MG63 (cell line): ENCODE data around the gene RNF7. TPM values are rescaled to one million over a fixed set of nuclear protein-coding genes. Genes with fewer than 3 reads are reported as not detected.
"Not testable (repeated sequence)": the region's sequence is repeated elsewhere in the genome, so short reads cannot be mapped to it uniquely, and the experiment has no call there.

Source experiments
- DNase-seq: peaks from one replicate; pipeline ENCODE4 v3.0.0-alpha.2; 2020
- H3K27me3 ChIP-seq: fragments of 250-450 bp; sonication (Bioruptor Pico); 2 replicates; pipeline ENCODE4 v1.5.1; 2020; ENCODE audit warnings: mild to moderate bottlenecking, moderate library complexity
- H3K36me3 ChIP-seq: fragments of 250-450 bp; sonication (Bioruptor Pico); 2 replicates; pipeline ENCODE4 v1.5.1; 2020; ENCODE audit warnings: mild to moderate bottlenecking, moderate library complexity
- H3K4me3 ChIP-seq: fragments of 250-450 bp; sonication (Bioruptor Pico); 2 replicates; pipeline ENCODE4 v1.5.1; 2020; ENCODE audit warnings: mild to moderate bottlenecking, moderate library complexity
- H3K9me3 ChIP-seq: fragments of 250-450 bp; sonication (Bioruptor Pico); 2 replicates; pipeline ENCODE4 v1.5.1; 2020; ENCODE audit warnings: mild to moderate bottlenecking, moderate library complexity
- total RNA-seq: library from RNA; depleted of rRNA; stranded (reverse); fragments of >200 nt; shearing (Covaris generic); gene quantifications from 2 replicates; pipeline ENCODE4 v1.2.3, GENCODE V29; 2014; ENCODE audit warnings: low replicate concordance; rRNA removed

The RNF7 gene
- total RNA-seq, result 92.2 and 127 TPM in 2 replicates

DNA sequence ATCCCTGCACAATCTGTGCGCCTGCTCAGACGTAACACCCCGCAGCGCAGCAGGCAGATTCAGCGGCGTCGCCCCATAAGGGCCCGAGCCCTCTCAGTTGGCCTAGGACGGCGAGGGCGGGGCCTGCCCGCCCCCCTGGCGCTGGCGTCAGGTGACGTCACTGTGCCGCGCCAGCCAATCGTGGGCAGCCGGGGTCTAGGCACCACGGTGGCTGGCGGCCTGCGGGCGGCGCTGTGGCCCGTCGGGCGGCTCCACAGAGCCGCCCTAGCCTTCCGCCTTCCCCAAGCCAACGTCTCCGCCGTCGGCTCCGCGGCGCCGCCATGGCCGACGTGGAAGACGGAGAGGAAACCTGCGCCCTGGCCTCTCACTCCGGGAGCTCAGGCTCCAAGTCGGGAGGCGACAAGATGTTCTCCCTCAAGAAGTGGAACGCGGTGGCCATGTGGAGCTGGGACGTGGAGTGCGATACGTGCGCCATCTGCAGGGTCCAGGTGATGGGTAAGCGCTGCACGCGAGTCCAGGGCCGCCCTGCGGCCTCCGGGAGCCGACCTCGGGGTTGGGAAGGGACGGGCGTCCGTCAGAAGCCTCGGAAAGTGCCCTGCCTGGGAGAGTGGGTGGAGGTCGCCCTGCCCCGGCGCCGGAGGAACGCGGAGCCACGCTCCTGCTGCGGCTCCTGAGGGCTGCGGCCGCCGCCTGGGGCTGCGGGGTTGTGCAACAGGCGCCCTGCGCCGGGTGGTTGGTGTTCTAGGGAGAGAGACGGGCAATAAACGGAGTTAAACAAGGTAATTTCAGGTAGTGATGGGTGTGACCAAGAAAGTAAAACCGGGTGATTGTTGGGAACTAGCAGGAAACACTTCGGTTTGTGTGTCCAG lies at the start of gene RNF7:
Gene RNF7, plus strand, starts transcription at position 277 of the 869 bp plus-strand sequence. Its CDS starts 44 bp downstream, at position 321.
- H3K27me3 ChIP-seq, result no peaks in the 10 kb centered on the region
- H3K36me3 ChIP-seq, result peaks cover 15% of the 10 kb centered on the region
- peak; percentile 96 for DNase-seq
- H3K4me3 ChIP-seq, result peak within 1 kb of the TSS; percentile 90
- no peaks in the 10 kb centered on the region for H3K9me3 ChIP-seq

- no peak overlapping the region for H3K4me3 ChIP-seq
- no peaks in the 10 kb centered on the region for H3K36me3 ChIP-seq
- peaks cover 5% of the 10 kb centered on the region; the same call in 1 of the 2 replicates for H3K9me3 ChIP-seq
- no peak for DNase-seq
- H3K27me3 ChIP-seq, result no peaks in the 10 kb centered on the region
Observed at GRCh38 chr3:141690431-141691072, 47.5 kb upstream of the RNF7 start.

DNA sequence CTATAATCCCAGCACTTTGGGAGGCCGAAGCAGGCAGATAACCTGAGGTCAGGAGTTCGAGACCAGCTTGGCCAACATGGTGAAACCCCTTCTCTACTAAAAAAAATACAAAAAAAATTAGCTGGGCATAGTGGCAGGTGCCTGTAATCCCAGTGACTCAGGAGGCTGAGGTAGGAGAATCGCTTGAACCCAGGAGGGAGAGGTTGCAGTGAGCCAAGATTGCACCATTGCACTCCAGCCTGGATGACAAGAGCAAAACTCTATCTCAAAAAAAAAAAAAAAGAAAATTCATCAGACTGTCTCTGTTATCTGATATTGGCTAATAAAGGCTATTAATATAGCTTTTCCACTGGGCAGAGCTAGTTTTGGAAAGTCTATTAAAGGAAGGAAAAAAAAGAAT lies 46.6 kb upstream of the RNF7 start:
- not testable (repeated sequence) for H3K9me3 ChIP-seq, DNase-seq, H3K4me3 ChIP-seq, H3K27me3 ChIP-seq, H3K36me3 ChIP-seq

- not testable (repeated sequence) for DNase-seq
Observed at GRCh38 chr3:141692973-141693372, 45.1 kb upstream of the RNF7 start.

DNA sequence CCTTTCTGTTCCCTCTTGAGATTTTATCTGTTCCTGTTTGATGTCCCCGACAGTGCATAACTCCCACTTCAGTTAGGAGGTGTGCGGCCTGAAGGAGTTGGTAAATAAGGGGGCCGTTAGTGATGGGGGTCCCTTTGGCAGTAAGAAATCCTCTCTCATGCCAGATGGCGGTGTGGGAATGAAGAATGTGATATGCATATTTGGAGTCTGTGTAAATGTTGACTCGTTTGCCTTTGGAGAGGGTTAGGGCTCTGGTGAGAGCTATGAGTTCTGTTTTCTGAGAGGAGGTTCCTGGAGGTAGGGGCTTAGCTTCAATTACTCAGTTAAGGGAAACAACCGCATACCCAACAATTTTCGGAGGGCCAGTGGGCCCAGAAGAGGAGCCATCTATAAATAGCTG lies 38.8 kb upstream of the RNF7 start:
- Histone ChIP-seq H3K27me3 (no peaks in the 10 kb centered on the region; the same call in 1 of the 2 replicates), H3K36me3 (no peaks in the 10 kb centered on the region), H3K4me3 (no peak overlapping the region), H3K9me3 (no peaks in the 10 kb centered on the region)
- DNase-seq, result no peak

More at GRCh38 chr3:141692973-141693372, 45.1 kb upstream of the RNF7 start:
- H3K36me3 ChIP-seq, H3K9me3 ChIP-seq, H3K4me3 ChIP-seq, H3K27me3 ChIP-seq: not testable (repeated sequence)

DNA sequence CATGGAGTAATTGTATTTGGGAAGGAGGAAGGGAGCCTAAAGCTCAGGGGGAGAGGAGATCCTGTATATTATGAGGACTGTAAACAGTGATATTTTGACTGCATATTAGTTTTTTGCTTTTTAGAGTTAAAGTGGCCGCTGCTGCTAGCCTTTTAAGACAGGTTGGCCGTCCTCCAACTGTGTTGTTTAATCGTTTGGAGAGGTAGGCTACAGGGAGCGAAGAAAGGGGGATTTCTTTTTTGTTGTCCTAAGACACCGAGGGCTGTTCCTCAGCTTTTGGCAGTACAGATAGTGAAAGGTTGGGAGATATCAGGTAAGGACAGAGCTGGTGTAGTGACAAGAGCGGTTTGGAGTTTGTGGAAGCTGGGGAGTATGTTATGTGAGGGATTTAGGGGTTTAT lies 38.2 kb upstream of the RNF7 start:
- Histone ChIP-seq H3K4me3 (no peak overlapping the region), H3K27me3 (no peaks in the 10 kb centered on the region; the same call in 1 of the 2 replicates), H3K36me3 (no peaks in the 10 kb centered on the region), H3K9me3 (no peaks in the 10 kb centered on the region)
- no peak for DNase-seq

DNA sequence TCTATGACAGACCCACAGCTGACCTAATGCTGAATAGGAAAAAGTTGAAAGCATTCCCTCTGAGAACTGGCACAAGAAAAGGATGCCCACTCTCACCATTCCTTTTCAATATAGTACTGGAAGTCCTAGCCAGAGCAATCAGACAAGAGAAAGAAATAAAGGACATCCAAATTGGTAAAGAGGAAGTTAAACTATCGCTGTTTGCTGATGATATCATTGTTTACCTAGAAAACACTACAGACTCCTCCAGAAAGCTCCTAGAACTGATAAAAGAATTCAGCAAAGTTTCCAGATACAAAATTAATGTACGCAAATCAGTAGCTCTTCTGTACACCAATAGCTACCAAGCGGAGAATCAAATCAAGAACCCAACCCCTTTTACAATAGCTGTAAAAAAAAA lies 34.7 kb upstream of the RNF7 start:
- not testable (repeated sequence) for DNase-seq, H3K27me3 ChIP-seq, H3K4me3 ChIP-seq, H3K9me3 ChIP-seq, H3K36me3 ChIP-seq

- no peak overlapping the region for H3K4me3 ChIP-seq
- H3K36me3 ChIP-seq, result no peaks in the 10 kb centered on the region
- H3K9me3 ChIP-seq, result peaks cover 2% of the 10 kb centered on the region; the same call in 1 of the 2 replicates
- H3K27me3 ChIP-seq, result no peaks in the 10 kb centered on the region
- no peak for DNase-seq
Observed at GRCh38 chr3:141707741-141708203, 30.3 kb upstream of the RNF7 start.

DNA sequence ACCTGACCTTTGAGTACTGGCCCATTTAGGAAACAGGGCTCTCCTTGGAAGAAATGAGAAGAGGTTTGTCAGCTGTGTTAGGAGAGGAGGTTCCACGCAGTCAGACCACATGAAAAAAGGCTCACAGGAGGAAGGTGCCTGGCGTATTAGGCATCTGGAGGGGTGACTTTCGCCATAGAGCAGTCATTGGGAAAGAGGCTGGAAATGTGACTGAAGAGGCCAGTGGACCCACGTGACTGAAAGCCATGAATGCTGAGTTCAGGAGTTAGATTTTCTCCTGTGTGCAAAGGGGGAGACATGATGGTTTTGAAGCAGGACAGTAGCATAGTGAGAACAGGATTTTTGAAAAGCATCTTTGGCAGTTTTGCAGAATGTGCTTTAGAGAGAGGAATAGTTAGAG lies 29.7 kb upstream of the RNF7 start:
- peaks cover 2% of the 10 kb centered on the region; the same call in 1 of the 2 replicates for H3K9me3 ChIP-seq
- no peaks in the 10 kb centered on the region for H3K27me3 ChIP-seq
- no peak overlapping the region for H3K4me3 ChIP-seq
- H3K36me3 ChIP-seq, result no peaks in the 10 kb centered on the region
- DNase-seq, result no peak

DNA sequence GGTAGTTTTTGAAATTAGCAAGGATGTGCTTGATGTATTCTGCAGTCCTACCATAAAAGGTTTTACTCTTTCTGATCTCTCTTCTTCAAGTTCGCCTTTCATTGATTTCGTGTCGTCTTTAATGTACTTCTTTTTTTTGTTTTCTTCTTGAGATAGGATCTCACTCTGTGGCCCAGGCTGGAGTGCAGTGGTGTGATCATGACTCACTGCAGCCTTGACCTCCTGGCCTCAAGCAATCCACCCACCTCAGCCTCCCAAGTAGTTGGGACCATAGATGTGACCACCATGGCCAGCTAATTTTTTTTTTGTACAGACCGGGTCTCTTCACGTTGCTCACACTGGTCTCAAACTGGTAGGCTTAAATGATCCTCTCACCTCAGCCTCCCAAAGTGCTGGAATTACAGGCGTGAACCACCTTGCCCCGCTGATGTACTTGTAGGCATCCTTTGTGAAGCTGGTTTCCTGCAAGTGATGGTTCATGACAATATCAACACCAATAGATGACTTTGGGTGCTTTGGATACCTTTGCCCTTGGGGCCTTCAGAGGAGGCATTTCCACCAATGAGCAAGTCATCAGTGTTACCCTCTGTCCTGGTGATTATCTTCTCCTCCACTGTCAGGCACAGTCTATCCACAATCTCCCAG lies 28.9 kb upstream of the RNF7 start:
- no peak for DNase-seq
- Histone ChIP-seq H3K9me3 (peaks cover 2% of the 10 kb centered on the region; the same call in 1 of the 2 replicates), H3K36me3 (no peaks in the 10 kb centered on the region), H3K27me3 (no peaks in the 10 kb centered on the region), H3K4me3 (no peak overlapping the region)

- Histone ChIP-seq H3K4me3 (no peak overlapping the region), H3K27me3 (no peaks in the 10 kb centered on the region), H3K36me3 (no peaks in the 10 kb centered on the region), H3K9me3 (peaks cover 3% of the 10 kb centered on the region)
- DNase-seq, result no peak
Observed at GRCh38 chr3:141710121-141710520, 28.0 kb upstream of the RNF7 start.

DNA sequence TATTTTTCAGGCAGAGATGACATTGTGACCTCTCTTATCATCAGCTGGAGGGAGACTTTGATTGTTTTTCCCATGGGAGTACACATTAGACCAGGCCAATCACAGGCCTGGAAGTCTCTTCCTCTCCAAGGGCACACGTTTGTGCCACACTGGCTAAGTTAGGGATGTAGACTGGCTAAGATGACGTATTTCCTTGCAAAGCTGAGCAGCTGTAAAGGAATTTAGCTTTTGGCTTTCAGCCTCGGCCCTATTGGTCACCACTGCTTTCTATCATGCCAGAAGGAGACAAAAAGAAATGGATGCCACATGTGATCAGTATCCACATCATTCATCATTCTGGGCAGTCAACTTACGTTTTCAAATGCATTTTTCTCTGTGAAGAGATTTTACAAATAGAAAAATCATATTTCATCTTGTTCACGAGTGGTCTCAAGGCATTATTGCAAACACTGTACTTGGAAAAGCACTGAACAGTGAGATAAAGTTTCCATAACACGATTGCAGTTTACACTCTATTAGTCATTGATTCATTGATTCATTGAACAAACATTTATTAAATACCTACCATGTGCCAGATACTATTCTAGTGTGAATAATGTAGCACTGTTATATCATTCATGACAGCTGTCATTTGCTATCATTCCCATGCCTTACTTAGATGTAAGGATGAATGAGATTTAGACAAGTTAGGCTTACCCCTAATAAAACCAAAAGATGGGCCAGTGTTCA lies 27.0 kb upstream of the RNF7 start:
- Histone ChIP-seq H3K4me3 (no peak overlapping the region), H3K27me3 (no peaks in the 10 kb centered on the region)
- peak; percentile 86 for DNase-seq

GRCh38 chr3:141714671-141715070 lies 23.4 kb upstream of the RNF7 start:
- no peak for DNase-seq
- no peak overlapping the region for H3K4me3 ChIP-seq
- peaks cover 17% of the 10 kb centered on the region for H3K9me3 ChIP-seq
- no peaks in the 10 kb centered on the region for H3K27me3 ChIP-seq
- no peaks in the 10 kb centered on the region for H3K36me3 ChIP-seq

More for the DNA sequence above, 27.0 kb upstream of the RNF7 start:
- Histone ChIP-seq H3K9me3 (peaks cover 11% of the 10 kb centered on the region), H3K36me3 (no peaks in the 10 kb centered on the region)

DNA sequence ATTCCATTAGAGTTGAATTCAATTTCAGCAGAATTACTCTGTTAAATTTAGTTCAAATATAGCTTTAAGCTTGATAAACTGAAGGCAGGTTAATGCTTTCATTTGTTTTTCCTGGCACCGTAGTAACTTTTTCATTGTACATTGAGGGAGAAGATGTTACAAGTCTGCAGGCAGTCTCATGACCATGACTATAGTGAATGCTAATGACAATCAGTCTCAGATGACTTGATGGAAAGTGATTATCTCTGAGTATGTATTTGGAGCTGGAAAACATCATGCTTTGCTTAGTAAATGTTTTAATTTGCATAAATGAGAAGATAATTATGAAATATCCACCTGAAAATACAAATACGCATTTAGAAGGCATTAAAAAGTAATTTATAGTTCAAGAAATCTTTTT lies 16.0 kb upstream of the RNF7 start:
- Histone ChIP-seq H3K9me3 (0 out of 2 replicates have a peak, but pooled peaks cover 2% of the 10 kb centered on the region), H3K27me3 (no peaks in the 10 kb centered on the region), H3K4me3 (no peak overlapping the region), H3K36me3 (no peaks in the 10 kb centered on the region)
- DNase-seq, result no peak

DNA sequence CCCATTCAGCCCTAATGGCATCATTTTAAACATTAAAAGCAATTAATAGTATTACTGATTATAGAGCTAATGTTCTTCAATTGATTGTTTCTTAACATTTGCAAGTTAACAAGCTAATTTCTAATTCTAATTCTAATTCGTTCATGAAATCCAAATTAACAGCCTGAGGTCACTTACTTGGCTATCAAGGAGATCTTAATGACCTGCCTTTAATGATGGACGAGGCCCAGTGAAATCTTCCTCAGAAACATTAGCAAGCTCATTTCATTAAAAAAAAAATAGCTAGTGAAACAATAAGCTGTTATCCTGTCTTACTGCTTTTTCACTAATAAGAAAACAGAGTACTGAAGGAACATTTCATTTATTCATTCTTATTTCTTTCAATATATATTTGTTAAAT lies 15.4 kb upstream of the RNF7 start:
- Histone ChIP-seq H3K4me3 (no peak overlapping the region), H3K36me3 (no peaks in the 10 kb centered on the region), H3K9me3 (0 out of 2 replicates have a peak, but pooled peaks cover 2% of the 10 kb centered on the region), H3K27me3 (no peaks in the 10 kb centered on the region)
- no peak for DNase-seq

- no peak overlapping the region for H3K4me3 ChIP-seq
- no peak for DNase-seq
- no peaks in the 10 kb centered on the region for H3K27me3 ChIP-seq
- H3K36me3 ChIP-seq, result no peaks in the 10 kb centered on the region
- H3K9me3 ChIP-seq, result 0 out of 2 replicates have a peak, but pooled peaks cover 2% of the 10 kb centered on the region
Observed at GRCh38 chr3:141723255-141723654, 14.8 kb upstream of the RNF7 start.
